ENCODE data around the gene MTMR2. TPM values are rescaled to one million over a fixed set of nuclear protein-coding genes. Genes with fewer than 3 reads are reported as not detected.
"Not testable (repeated sequence)": the region's sequence is repeated elsewhere in the genome, so short reads cannot be mapped to it uniquely, and the experiment has no call there.

Gene MTMR2
- total and polyA plus RNA-seq, 10 of the 15 experiments (the other 5 are each of a cell fraction or from before 2014, with no cell fraction given) = 7.6 to 46.6 (median 22.5) TPM

DNA sequence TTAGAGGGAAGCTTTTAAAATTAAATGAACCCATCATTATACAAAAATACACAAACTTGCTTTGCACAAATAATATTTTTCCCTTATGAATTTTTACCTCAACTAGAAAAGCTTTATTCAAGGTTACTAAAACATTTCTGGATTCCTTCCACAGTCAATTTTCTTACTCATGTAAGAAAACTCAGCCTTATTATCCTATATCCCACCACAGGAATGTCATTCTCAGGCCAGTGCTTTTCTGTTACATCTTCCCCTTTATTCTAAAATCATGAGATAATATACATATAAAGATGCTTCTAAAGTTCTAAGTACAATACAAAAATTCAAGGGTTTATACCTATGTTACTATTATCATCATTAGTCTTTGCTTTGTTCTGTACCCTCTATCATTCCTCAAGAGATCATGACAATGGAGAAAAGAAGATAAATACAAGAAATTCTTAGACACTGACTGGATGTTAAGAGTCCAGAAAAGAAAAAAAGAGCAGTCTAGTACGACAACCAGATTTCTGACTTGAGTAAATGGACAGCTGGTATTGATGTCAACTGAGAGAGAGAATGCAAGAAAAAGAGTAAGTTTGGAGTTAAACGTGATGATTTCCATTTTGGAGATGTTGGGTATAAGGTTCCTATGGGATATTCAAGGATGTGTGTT is 60.3 kb downstream of the MTMR2 start (continued):
- TF ChIP-seq, protein P1, sequence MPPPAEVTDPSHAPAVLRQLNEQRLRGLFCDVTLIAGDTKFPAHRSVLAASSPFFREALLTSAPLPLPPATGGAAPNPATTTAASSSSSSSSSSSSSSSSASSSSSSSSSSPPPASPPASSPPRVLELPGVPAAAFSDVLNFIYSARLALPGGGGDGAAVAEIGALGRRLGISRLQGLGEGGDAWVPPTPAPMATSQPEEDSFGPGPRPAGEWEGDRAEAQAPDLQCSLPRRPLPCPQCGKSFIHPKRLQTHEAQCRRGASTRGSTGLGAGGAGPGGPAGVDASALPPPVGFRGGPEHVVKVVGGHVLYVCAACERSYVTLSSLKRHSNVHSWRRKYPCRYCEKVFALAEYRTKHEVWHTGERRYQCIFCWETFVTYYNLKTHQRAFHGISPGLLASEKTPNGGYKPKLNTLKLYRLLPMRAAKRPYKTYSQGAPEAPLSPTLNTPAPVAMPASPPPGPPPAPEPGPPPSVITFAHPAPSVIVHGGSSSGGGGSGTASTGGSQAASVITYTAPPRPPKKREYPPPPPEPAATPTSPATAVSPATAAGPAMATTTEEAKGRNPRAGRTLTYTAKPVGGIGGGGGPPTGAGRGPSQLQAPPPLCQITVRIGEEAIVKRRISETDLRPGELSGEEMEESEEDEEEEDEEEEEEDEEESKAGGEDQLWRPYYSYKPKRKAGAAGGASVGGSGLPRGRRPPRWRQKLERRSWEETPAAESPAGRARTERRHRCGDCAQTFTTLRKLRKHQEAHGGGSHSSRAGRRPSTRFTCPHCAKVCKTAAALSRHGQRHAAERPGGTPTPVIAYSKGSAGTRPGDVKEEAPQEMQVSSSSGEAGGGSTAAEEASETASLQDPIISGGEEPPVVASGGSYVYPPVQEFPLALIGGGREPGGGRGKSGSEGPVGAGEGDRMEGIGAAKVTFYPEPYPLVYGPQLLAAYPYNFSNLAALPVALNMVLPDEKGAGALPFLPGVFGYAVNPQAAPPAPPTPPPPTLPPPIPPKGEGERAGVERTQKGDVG (CRISPR knock-in tag; IDR thresholded peaks at IDR 0.05) = no peak
- TF ChIP-seq TCF12 (IDR thresholded peaks at IDR 0.05; ENCODE audit: low read depth, low read length) = no peak
- TF ChIP-seq SREBF2 (IDR thresholded peaks at IDR 0.05; ENCODE audit: low read length) = no peak

DNA sequence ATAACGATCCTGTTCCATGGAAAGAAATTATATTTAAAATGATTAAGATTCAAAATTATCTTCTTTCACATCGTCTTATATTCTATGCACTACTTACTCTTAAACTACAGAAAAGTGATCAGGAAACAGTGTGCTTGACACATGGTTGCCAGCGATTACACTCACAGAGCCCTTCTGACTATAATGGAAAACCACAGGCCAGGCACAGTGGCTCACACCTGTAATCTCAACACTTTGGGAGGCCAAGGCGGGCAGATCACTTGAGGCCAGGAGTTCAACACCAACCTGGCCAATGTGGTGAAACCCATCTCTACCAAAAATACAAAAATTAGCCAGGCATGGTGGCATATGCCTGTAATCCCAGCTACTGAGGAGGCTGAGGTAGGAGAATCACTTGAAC is 63.9 kb downstream of the MTMR2 start:
- H3K9me3 ChIP-seq (replicated peaks; ENCODE audit: control insufficient read depth, insufficient read depth, low read length); CTCF ChIA-PET; ATAC-seq; H3K4me2 ChIP-seq (ENCODE audit: control insufficient read depth, insufficient read depth); BruUV-seq (replicated peaks); H3K27me3 ChIP-seq (replicated peaks in 1 of 2; ENCODE audit: control insufficient read depth in 2 of 2, insufficient read depth in 2 of 2, low read length in 1 of 2); H3K9ac ChIP-seq (ENCODE audit: control insufficient read depth, insufficient read depth, low read length); H4K20me1 ChIP-seq (ENCODE audit: control insufficient read depth, insufficient read depth); intact Hi-C loops (cut with micrococcal nuclease; ENCODE audit: unreplicated experiment); FAIRE-seq; DNase-seq (ENCODE audit: low read depth, low spot score); H3K27ac ChIP-seq (ENCODE audit: control insufficient read depth, insufficient read depth); H2AFZ ChIP-seq (ENCODE audit: control insufficient read depth, low read depth, low read length); in situ Hi-C loops (cut with MboI); SMC1A ChIA-PET (ENCODE audit: uncharacterized antibody, unreplicated experiment); H3K4me3 ChIP-seq; H3K36me3 ChIP-seq (ENCODE audit: control insufficient read depth in 2 of 2, insufficient read depth in 2 of 2, low read length in 1 of 2); H3K79me2 ChIP-seq (ENCODE audit: control insufficient read depth, insufficient read depth, low read length); H3K4me1 ChIP-seq (ENCODE audit: control insufficient read depth, insufficient read depth, low read length): not testable (repeated sequence)
- 100% methylated on average over 4 of the region's 4 CpGs for WGBS (ENCODE audit: insufficient coverage, insufficient replicate concordance, low lambda C conversion rate, missing lambda C conversion rate)
- RAD21 ChIA-PET (ENCODE audit: unreplicated experiment) = interaction anchor here (1.6 kb wide), 1 partner anchor 11 kb away, joined by 4 read pairs; no protein-coding TSS in a partner anchor
- POLR2A ChIA-PET = interaction anchor here (0.6 kb wide), 1 partner anchor 416 kb away, joined by 4 read pairs; no protein-coding TSS in a partner anchor

DNA sequence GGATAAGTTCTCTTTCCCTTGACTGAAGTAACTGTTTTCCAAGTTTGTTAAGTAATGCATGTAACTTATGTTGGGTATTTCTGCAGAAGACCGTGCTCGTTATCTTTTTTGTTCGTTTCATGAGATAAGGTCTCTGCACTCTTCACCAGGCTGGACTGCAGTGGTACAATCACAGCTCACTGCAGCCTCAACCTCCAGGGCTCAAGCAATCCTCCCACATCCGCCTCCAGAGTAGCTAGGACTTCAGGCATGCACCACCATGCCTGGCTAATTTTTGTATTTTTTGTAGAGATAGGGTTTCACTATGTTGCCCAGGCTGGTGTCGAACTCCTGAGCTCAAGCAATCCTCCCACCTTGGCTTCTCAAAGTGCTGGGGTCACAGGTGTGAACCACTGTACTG is 69.5 kb downstream of the MTMR2 start:
- BruUV-seq (replicated peaks); intact Hi-C loops (cut with micrococcal nuclease; ENCODE audit: unreplicated experiment); H3K27ac ChIP-seq (ENCODE audit: control insufficient read depth, insufficient read depth); H3K9ac ChIP-seq (ENCODE audit: control insufficient read depth, insufficient read depth, low read length); H4K20me1 ChIP-seq (ENCODE audit: control insufficient read depth, insufficient read depth); H3K4me3 ChIP-seq; DNase-seq (ENCODE audit: low read depth, low spot score); H2AFZ ChIP-seq (ENCODE audit: control insufficient read depth, low read depth, low read length); FAIRE-seq; H3K79me2 ChIP-seq (ENCODE audit: control insufficient read depth, insufficient read depth, low read length); H3K27me3 ChIP-seq (replicated peaks in 1 of 2; ENCODE audit: control insufficient read depth in 2 of 2, insufficient read depth in 2 of 2, low read length in 1 of 2); H3K4me1 ChIP-seq (ENCODE audit: control insufficient read depth, insufficient read depth, low read length); H3K4me2 ChIP-seq (ENCODE audit: control insufficient read depth, insufficient read depth); in situ Hi-C loops (cut with MboI); POLR2A ChIA-PET; H3K36me3 ChIP-seq (ENCODE audit: control insufficient read depth in 2 of 2, insufficient read depth in 2 of 2, low read length in 1 of 2); H3K9me3 ChIP-seq (replicated peaks; ENCODE audit: control insufficient read depth, insufficient read depth, low read length); ATAC-seq: not testable (repeated sequence)
- 96% methylated on average over 5 of the region's 5 CpGs for WGBS (ENCODE audit: insufficient coverage, insufficient replicate concordance, low lambda C conversion rate, missing lambda C conversion rate)
- ChIA-PET RAD21 (ENCODE audit: unreplicated experiment) (interaction anchor here (1.3 kb wide), 1 partner anchor 540 kb away, joined by 3 read pairs; no protein-coding TSS in a partner anchor), CTCF (interaction anchor here (1.1 to 1.4 kb wide), 2 partner anchors 18 to 489 kb away, joined by 3 to 4 read pairs; partner anchors contain the start of gene MAML2), SMC1A (ENCODE audit: uncharacterized antibody, unreplicated experiment) (interaction anchor here (0.6 kb wide), 1 partner anchor 912 kb away, joined by 3 read pairs; no protein-coding TSS in a partner anchor)
